K562 (cell line): ENCODE measurements around the gene COX6A2. TPM values are rescaled to one million over a fixed set of nuclear protein-coding genes. Genes with fewer than 3 reads are reported as not detected.
A peak's percentile ranks its signal among the peaks of the same experiment; 100 is the strongest.

Experiments used
- CBX2 ChIP-seq: fragments of 200-600 bp; sonication (generic); IDR thresholded peaks from one replicate; pipeline ENCODE4 v1.6.1; 2012; ENCODE audit warnings: mild to moderate bottlenecking, low read length, inconsistent platforms; ENCODE audit not compliant: insufficient read depth, poor library complexity, severe bottlenecking
- HDAC1 ChIP-seq, 2 experiments: fragments of 450-650 bp; IDR thresholded peaks; 2 replicates each; pipeline ENCODE4 v1.6.1; 2016 to 2017; ENCODE audit warnings: inconsistent platforms in 1 of 2, mild to moderate bottlenecking in 1 of 2, moderate library complexity in 1 of 2
- IFI16 ChIP-seq: fragments of 250-450 bp; sonication (Bioruptor Pico); IDR thresholded peaks from 2 replicates; pipeline ENCODE4 v2.1.2; 2022; ENCODE audit warnings: mild to moderate bottlenecking, inconsistent platforms
- PRPF4 ChIP-seq: fragments of 200-400 bp; formaldehyde crosslinking; IDR thresholded peaks from one replicate; pipeline ENCODE4 v1.6.1; 2017; ENCODE audit warnings: low read length, low read depth, mild to moderate bottlenecking; ENCODE audit not compliant: insufficient read depth, poor library complexity, severe bottlenecking
- ZNF347 ChIP-seq: fragments of 450-650 bp; formaldehyde crosslinking; IDR thresholded peaks from 2 replicates; pipeline ENCODE4 v1.4.0; 2020; ENCODE audit warnings: low read depth, mild to moderate bottlenecking, moderate library complexity
- ZNF79 ChIP-seq: fragments of 250-450 bp; sonication (Bioruptor Pico); IDR thresholded peaks from 2 replicates; pipeline ENCODE4 v1.4.0; 2020; ENCODE audit warnings: low read depth, mild to moderate bottlenecking, moderate library complexity
- polyA plus RNA-seq, 8 experiments: library from polyadenylated mRNA; depleted of rRNA in 4 of 8; stranded (reverse) in 5 of 8; unstranded in 3 of 8; fragments of >200 nt; fragmentation: Nextera tagmentation in 2 of 8; fragmentation: Illumina TruSeq in 1 of 8; extraction: Ambion mirVana in 2 of 8; extraction: Trizol in 1 of 8; gene quantifications; 2 replicates each; pipeline versions ENCODE4 v1.2.1 to v1.2.3, GENCODE V29; 2011 to 2014; ENCODE audit warnings: inconsistent platforms in 1 of 8, missing spikeins in 1 of 8
- total RNA-seq, 7 experiments: library from RNA; depleted of rRNA in 6 of 7; stranded (reverse); fragments of >200 nt in 6 of 7; fragmentation: Illumina TruSeq in 2 of 7; extraction: Trizol in 2 of 7; gene quantifications; 2 replicates each; pipeline versions ENCODE4 v1.2.1 to v1.2.3, GENCODE V29; 2011 to 2021; ENCODE audit warnings: low replicate concordance in 1 of 7
- TF ChIP-seq, protein P1 (sequence below), 2 experiments: fragments of 450-650 bp; formaldehyde crosslinking in 1 of 2; IDR thresholded peaks; 2 replicates each; pipeline versions ENCODE4 v1.4.0 to v1.6.1; 2014 to 2020; ENCODE audit warnings: mild to moderate bottlenecking in 2 of 2, borderline replicate concordance in 1 of 2, low read depth in 1 of 2
- TF ChIP-seq, protein P2 (sequence below), 2 experiments: fragments of 450-650 bp in 1 of 2; sonication (generic) in 1 of 2; formaldehyde crosslinking; conservative IDR thresholded peaks; 2 replicates each; pipeline versions ENCODE4 v1.4.0 to v1.8.1; 2020 to 2022; ENCODE audit warnings: mild to moderate bottlenecking in 1 of 2, missing genetic modification reagents in 1 of 2
- TF ChIP-seq, protein P3 (sequence below): sonication (generic); formaldehyde crosslinking; IDR thresholded peaks from 2 replicates; pipeline ENCODE4 v1.9.0; 2022; ENCODE audit warnings: mild to moderate bottlenecking, missing genetic modification reagents
- TF ChIP-seq, protein P4 (sequence below): fragments of 450-650 bp; IDR thresholded peaks from 2 replicates; pipeline ENCODE4 v1.6.1; 2018; ENCODE audit warnings: mild to moderate bottlenecking, low read depth; ENCODE audit not compliant: partially characterized antibody
- TF ChIP-seq, protein P5 (sequence below): sonication (generic); formaldehyde crosslinking; IDR thresholded peaks from 2 replicates; pipeline ENCODE4 v1.8.1; 2023; ENCODE audit warnings: mild to moderate bottlenecking, missing genetic modification reagents

Gene COX6A2
- total and polyA plus RNA-seq, 9 of the 15 experiments (the other 6 are each of a cell fraction or from before 2014, with no cell fraction given), result not detected

DNA sequence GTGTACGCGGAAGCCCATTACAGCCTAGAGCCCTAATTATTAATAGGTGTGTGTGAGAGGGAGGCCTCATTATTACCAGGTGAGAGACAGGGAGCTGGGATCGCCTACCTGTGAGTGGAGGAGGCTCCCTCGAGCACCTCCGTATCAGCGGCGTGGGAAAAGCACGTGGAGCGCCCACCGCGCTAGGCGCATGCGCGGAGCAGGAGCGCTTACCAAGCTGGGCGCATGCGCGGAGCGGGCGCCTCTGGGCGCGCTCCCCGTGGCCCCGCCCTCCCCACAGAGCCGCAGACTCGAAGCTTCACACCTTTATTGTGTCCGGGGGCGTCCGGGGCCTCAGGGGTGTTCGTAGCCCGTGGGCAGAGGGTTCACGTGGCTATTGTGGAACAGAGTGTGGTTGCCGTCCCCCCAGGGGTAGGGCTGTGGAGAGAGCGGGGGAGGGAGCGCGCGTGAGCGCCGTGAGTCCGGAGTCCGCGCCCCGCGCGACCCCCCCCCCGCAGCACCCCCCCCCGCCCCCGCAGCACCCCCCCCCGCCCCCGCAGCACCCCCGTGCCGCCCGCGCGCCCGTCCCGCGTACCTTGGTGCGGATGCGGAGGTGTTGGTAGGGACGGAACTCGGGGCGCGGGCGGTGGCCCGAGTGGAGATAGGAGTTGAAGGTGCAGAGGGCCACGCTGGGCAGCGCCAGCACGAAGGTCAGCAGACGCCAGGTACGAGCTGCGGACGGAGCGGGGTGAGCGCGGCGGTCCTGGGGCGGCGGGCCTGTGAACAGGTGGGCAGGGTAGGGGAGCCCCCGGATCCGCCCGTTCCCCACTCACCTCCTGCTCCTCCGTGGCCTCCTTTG lies 500 bp downstream of the COX6A2 start (continued):
- TF ChIP-seq, protein P1, sequence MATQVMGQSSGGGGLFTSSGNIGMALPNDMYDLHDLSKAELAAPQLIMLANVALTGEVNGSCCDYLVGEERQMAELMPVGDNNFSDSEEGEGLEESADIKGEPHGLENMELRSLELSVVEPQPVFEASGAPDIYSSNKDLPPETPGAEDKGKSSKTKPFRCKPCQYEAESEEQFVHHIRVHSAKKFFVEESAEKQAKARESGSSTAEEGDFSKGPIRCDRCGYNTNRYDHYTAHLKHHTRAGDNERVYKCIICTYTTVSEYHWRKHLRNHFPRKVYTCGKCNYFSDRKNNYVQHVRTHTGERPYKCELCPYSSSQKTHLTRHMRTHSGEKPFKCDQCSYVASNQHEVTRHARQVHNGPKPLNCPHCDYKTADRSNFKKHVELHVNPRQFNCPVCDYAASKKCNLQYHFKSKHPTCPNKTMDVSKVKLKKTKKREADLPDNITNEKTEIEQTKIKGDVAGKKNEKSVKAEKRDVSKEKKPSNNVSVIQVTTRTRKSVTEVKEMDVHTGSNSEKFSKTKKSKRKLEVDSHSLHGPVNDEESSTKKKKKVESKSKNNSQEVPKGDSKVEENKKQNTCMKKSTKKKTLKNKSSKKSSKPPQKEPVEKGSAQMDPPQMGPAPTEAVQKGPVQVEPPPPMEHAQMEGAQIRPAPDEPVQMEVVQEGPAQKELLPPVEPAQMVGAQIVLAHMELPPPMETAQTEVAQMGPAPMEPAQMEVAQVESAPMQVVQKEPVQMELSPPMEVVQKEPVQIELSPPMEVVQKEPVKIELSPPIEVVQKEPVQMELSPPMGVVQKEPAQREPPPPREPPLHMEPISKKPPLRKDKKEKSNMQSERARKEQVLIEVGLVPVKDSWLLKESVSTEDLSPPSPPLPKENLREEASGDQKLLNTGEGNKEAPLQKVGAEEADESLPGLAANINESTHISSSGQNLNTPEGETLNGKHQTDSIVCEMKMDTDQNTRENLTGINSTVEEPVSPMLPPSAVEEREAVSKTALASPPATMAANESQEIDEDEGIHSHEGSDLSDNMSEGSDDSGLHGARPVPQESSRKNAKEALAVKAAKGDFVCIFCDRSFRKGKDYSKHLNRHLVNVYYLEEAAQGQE (IDR thresholded peaks at IDR 0.05; ENCODE audit: borderline replicate concordance), result no peak
- TF ChIP-seq, protein P1 (CRISPR knock-in tag; IDR thresholded peaks at IDR 0.05; ENCODE audit: low read depth), result no peak
- TF ChIP-seq, protein P2, sequence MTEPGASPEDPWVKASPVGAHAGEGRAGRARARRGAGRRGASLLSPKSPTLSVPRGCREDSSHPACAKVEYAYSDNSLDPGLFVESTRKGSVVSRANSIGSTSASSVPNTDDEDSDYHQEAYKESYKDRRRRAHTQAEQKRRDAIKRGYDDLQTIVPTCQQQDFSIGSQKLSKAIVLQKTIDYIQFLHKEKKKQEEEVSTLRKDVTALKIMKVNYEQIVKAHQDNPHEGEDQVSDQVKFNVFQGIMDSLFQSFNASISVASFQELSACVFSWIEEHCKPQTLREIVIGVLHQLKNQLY (CRISPR knock-in tag; conservative IDR thresholded peaks at IDR 0.05), result no peak
- TF ChIP-seq ZNF79 (CRISPR knock-in tag), result no peak
- TF ChIP-seq IFI16 (CRISPR knock-in tag), result no peak
- no peak for TF ChIP-seq PRPF4
- TF ChIP-seq, protein P3, sequence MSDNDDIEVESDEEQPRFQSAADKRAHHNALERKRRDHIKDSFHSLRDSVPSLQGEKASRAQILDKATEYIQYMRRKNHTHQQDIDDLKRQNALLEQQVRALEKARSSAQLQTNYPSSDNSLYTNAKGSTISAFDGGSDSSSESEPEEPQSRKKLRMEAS (CRISPR knock-in tag), result peak; percentile 60
- TF ChIP-seq HDAC1 (IDR thresholded peaks at IDR 0.05), result no peak
- TF ChIP-seq, protein P4, sequence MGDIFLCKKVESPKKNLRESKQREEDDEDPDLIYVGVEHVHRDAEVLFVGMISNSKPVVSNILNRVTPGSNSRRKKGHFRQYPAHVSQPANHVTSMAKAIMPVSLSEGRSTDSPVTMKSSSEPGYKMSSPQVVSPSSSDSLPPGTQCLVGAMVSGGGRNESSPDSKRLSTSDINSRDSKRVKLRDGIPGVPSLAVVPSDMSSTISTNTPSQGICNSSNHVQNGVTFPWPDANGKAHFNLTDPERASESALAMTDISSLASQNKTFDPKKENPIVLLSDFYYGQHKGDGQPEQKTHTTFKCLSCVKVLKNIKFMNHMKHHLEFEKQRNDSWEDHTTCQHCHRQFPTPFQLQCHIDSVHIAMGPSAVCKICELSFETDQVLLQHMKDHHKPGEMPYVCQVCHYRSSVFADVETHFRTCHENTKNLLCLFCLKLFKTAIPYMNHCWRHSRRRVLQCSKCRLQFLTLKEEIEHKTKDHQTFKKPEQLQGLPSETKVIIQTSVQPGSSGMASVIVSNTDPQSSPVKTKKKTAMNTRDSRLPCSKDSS, result no peak
- no peak for TF ChIP-seq CBX2
- TF ChIP-seq, protein P5, sequence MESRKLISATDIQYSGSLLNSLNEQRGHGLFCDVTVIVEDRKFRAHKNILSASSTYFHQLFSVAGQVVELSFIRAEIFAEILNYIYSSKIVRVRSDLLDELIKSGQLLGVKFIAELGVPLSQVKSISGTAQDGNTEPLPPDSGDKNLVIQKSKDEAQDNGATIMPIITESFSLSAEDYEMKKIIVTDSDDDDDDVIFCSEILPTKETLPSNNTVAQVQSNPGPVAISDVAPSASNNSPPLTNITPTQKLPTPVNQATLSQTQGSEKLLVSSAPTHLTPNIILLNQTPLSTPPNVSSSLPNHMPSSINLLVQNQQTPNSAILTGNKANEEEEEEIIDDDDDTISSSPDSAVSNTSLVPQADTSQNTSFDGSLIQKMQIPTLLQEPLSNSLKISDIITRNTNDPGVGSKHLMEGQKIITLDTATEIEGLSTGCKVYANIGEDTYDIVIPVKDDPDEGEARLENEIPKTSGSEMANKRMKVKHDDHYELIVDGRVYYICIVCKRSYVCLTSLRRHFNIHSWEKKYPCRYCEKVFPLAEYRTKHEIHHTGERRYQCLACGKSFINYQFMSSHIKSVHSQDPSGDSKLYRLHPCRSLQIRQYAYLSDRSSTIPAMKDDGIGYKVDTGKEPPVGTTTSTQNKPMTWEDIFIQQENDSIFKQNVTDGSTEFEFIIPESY (CRISPR knock-in tag), result peak; percentile 53; the same call in 1 of the 2 replicates
- TF ChIP-seq ZNF347 (CRISPR knock-in tag), result no peak
